Activated naive CD4-positive, alpha-beta T cell treated with Interleukin-2 at 50 U/mL for 16 hours (primary cell): ENCODE measurements around the gene ADGRL3.
"Not testable (repeated sequence)": the region's sequence is repeated elsewhere in the genome, so short reads cannot be mapped to it uniquely, and the experiment has no call there.

Experiments used
- DNase-seq: peaks from one replicate; pipeline ENCODE4 v3.0.0-alpha.2; 2020

Gene ADGRL3

GRCh38 chr4:61373901-61374440, 173.8 kb downstream of the ADGRL3 start:
- no peak for DNase-seq

- no peak for DNase-seq
Measured at GRCh38 chr4:61374447-61374891, 174.3 kb downstream of the ADGRL3 start.

- no peak for DNase-seq
Measured at GRCh38 chr4:61375301-61375700, 175.2 kb downstream of the ADGRL3 start.

- DNase-seq: no peak
Measured at GRCh38 chr4:61376301-61376700, 176.2 kb downstream of the ADGRL3 start.

GRCh38 chr4:61379406-61379805, 179.3 kb downstream of the ADGRL3 start:
- no peak for DNase-seq

- no peak for DNase-seq
Measured at GRCh38 chr4:61380865-61381264, 180.7 kb downstream of the ADGRL3 start.

- no peak for DNase-seq
Measured at GRCh38 chr4:61385256-61385655, 185.1 kb downstream of the ADGRL3 start.

GRCh38 chr4:61387372-61387771, 187.2 kb downstream of the ADGRL3 start:
- DNase-seq: not testable (repeated sequence)

- no peak for DNase-seq
Measured at GRCh38 chr4:61389640-61390039, 189.5 kb downstream of the ADGRL3 start.

GRCh38 chr4:61395754-61396153, 195.6 kb downstream of the ADGRL3 start:
- no peak for DNase-seq

GRCh38 chr4:61397174-61397573, 197.0 kb downstream of the ADGRL3 start:
- DNase-seq: no peak

GRCh38 chr4:61400439-61401038, 200.4 kb downstream of the ADGRL3 start:
- DNase-seq: no peak

GRCh38 chr4:61401771-61402170, 201.6 kb downstream of the ADGRL3 start:
- DNase-seq: no peak

- DNase-seq: no peak
Measured at GRCh38 chr4:61405307-61405706, 205.2 kb downstream of the ADGRL3 start.

- no peak for DNase-seq
Measured at GRCh38 chr4:61406677-61407076, 206.6 kb downstream of the ADGRL3 start.

GRCh38 chr4:61407642-61408618, 207.8 kb downstream of the ADGRL3 start:
- DNase-seq: no peak

- DNase-seq: no peak
Measured at GRCh38 chr4:61408861-61409260, 208.7 kb downstream of the ADGRL3 start.

- no peak for DNase-seq
Measured at GRCh38 chr4:61411241-61411640, 211.1 kb downstream of the ADGRL3 start.

GRCh38 chr4:61425315-61425714, 225.2 kb downstream of the ADGRL3 start:
- no peak for DNase-seq

GRCh38 chr4:61426229-61426628, 226.1 kb downstream of the ADGRL3 start:
- no peak for DNase-seq

GRCh38 chr4:61427099-61427817, 227.1 kb downstream of the ADGRL3 start:
- DNase-seq: no peak

GRCh38 chr4:61427818-61428495, 227.8 kb downstream of the ADGRL3 start:
- DNase-seq: no peak

- no peak for DNase-seq
Measured at GRCh38 chr4:61428950-61429349, 228.8 kb downstream of the ADGRL3 start.
